ENCODE measurements around the gene RIN2. TPM values are rescaled to one million over a fixed set of nuclear protein-coding genes. Genes with fewer than 3 reads are reported as not detected.

The RIN2 gene
- total RNA-seq, 2 experiments from 2014 or later = 0.17 to 0.33 TPM

GRCh38 chr20:19747903-19748302 is 10.2 kb upstream of the RIN2 start:
- no peaks in the 10 kb centered on the region for H3K4me1 Mint-ChIP-seq (ENCODE audit: low read depth)
- H3K4me1 ChIP-seq (ENCODE audit: insufficient read depth, low read length) = no peaks in the 10 kb centered on the region
- DNase-seq (no peak), ATAC-seq (ENCODE audit: poor library complexity) (no peak)
- H3K9me3 ChIP-seq (ENCODE audit: control insufficient read depth in 1 of 2, insufficient read depth in 1 of 2, low read length in 2 of 2) = peaks cover 3 to 4% of the 10 kb centered on the region in 2 experiments
- no peaks in the 10 kb centered on the region for H3K36me3 Mint-ChIP-seq (ENCODE audit: low read depth)
- no peak overlapping the region for H3K4me3 ChIP-seq (ENCODE audit: low read length)
- no peak overlapping the region for H3K27ac Mint-ChIP-seq
- no peak for TF ChIP-seq CTCF (IDR thresholded peaks at IDR 0.05)
- H3K36me3 ChIP-seq (ENCODE audit: insufficient read depth, low read length) = no peaks in the 10 kb centered on the region
- H3K27ac ChIP-seq (ENCODE audit: low read depth in 1 of 2, low read length in 2 of 2) = no peak overlapping the region
- H3K27me3 ChIP-seq (ENCODE audit: control insufficient read depth in 1 of 2, insufficient read depth in 2 of 2, low read length in 2 of 2) = peaks cover 0 to 9% of the 10 kb centered on the region in 2 experiments
- ChIA-PET POLR2A (no interaction called here), CTCF (no interaction called here)
- peaks cover 9% of the 10 kb centered on the region for H3K9me3 Mint-ChIP-seq
- intact Hi-C loops (cut with DNase I, micrococcal nuclease) = no loop called here
- H3K27me3 Mint-ChIP-seq = peaks cover 6% of the 10 kb centered on the region
- H3K4me3 Mint-ChIP-seq = no peak overlapping the region

GRCh38 chr20:19748681-19749080 is 9.4 kb upstream of the RIN2 start:
- Mint-ChIP-seq H3K27ac (no peak overlapping the region), H3K4me1 (ENCODE audit: low read depth) (no peaks in the 10 kb centered on the region), H3K27me3 (peaks cover 10% of the 10 kb centered on the region), H3K36me3 (ENCODE audit: low read depth) (no peaks in the 10 kb centered on the region), H3K9me3 (peaks cover 9% of the 10 kb centered on the region), H3K4me3 (no peak overlapping the region)
- no peak for TF ChIP-seq CTCF (IDR thresholded peaks at IDR 0.05)
- intact Hi-C loops (cut with DNase I, micrococcal nuclease) = no loop called here
- Histone ChIP-seq H3K4me1 (ENCODE audit: insufficient read depth, low read length) (no peaks in the 10 kb centered on the region), H3K27ac (ENCODE audit: low read depth in 1 of 2, low read length in 2 of 2) (no peak overlapping the region), H3K4me3 (ENCODE audit: low read length) (no peak overlapping the region), H3K9me3 (ENCODE audit: control insufficient read depth in 1 of 2, insufficient read depth in 1 of 2, low read length in 2 of 2) (peaks cover 3 to 4% of the 10 kb centered on the region in 2 experiments), H3K36me3 (ENCODE audit: insufficient read depth, low read length) (no peaks in the 10 kb centered on the region), H3K27me3 (ENCODE audit: control insufficient read depth in 1 of 2, insufficient read depth in 2 of 2, low read length in 2 of 2) (peaks cover 0 to 9% of the 10 kb centered on the region in 2 experiments)
- ATAC-seq (ENCODE audit: poor library complexity) (no peak), DNase-seq (no peak)
- CTCF ChIA-PET = no interaction called here
- POLR2A ChIA-PET = no interaction called here

GRCh38 chr20:19749618-19750071 is 8.4 kb upstream of the RIN2 start:
- Histone ChIP-seq H3K36me3 (ENCODE audit: insufficient read depth, low read length) (no peaks in the 10 kb centered on the region), H3K4me1 (ENCODE audit: insufficient read depth, low read length) (no peaks in the 10 kb centered on the region), H3K4me3 (ENCODE audit: low read length) (no peak overlapping the region), H3K9me3 (ENCODE audit: control insufficient read depth in 1 of 2, insufficient read depth in 1 of 2, low read length in 2 of 2) (peaks cover 0 to 4% of the 10 kb centered on the region in 2 experiments), H3K27ac (ENCODE audit: low read depth in 1 of 2, low read length in 2 of 2) (no peak overlapping the region), H3K27me3 (ENCODE audit: control insufficient read depth in 1 of 2, insufficient read depth in 2 of 2, low read length in 2 of 2) (peaks cover 0 to 9% of the 10 kb centered on the region in 2 experiments)
- Mint-ChIP-seq H3K36me3 (ENCODE audit: low read depth) (no peaks in the 10 kb centered on the region), H3K4me1 (ENCODE audit: low read depth) (no peaks in the 10 kb centered on the region), H3K27me3 (peaks cover 11% of the 10 kb centered on the region), H3K4me3 (no peak overlapping the region), H3K27ac (no peak overlapping the region), H3K9me3 (peaks cover 9% of the 10 kb centered on the region)
- no peak for TF ChIP-seq CTCF (IDR thresholded peaks at IDR 0.05)
- DNase-seq (no peak), ATAC-seq (ENCODE audit: poor library complexity) (no peak)
- ChIA-PET POLR2A (no interaction called here), CTCF (no interaction called here)
- intact Hi-C loops (cut with DNase I, micrococcal nuclease) = no loop called here

Data from CD4-positive, alpha-beta T cell (primary cell).